GM19467 (cell line): ENCODE data around the gene FHL2.

Source experiments
- ATAC-seq: cut with Tn5 transposase; IDR thresholded peaks from one replicate; pipeline ENCODE4 v1.9.1; 2021; ENCODE audit warnings: mild to moderate bottlenecking, moderate library complexity; ENCODE audit not compliant: unreplicated experiment

Gene FHL2, protein sequence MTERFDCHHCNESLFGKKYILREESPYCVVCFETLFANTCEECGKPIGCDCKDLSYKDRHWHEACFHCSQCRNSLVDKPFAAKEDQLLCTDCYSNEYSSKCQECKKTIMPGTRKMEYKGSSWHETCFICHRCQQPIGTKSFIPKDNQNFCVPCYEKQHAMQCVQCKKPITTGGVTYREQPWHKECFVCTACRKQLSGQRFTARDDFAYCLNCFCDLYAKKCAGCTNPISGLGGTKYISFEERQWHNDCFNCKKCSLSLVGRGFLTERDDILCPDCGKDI

DNA sequence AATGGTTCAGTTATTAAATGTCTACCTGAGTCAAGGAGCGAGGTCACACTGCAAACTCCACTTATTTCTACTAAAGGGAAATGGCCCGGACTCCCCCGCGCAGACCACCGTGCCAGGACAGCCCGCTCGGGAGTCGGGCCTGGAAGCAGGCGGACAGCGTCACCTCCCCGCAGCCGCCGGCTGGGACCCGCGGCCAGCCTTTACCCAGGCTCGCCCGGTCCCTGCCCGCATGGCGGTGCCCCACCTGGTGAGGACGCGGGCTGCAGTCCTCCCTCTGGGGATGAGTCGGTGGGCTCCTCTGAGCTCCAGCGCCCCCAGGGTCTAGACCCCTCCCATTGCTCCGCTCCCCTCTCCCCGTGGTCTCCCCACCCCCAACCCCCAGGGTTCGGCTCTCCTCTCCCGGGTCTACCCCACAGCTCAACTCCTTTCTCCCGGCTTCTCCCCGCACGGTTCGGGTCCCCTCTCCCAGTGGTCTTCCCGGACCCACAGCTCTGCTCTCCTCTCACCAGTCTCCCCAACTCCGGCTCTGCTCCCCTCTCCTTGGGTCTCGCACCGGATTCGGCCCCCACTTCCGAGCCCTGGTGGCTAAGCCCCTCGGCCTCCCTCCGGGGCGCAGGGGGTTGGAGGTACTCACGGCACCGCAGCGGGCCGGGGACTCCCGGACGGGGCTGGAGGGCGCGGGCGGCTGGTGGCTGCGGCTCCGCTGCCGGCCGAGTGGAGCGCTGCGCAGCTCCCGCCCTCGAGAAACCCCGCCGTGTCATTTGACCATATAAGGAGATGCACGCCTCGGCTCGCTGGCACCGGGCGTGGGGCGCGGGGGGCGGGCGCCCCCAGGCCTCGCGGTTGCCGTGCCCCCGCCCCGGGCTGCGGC, at the start of gene FHL2:
Gene FHL2 (minus strand): TSS at position 716 of the 871 bp plus-strand sequence. CDS start 12,535 bp downstream, outside the sequence.
- peak; percentile 98 for ATAC-seq

- ATAC-seq: no peak
Measured at GRCh38 chr2:105447476-105447875, 48.6 kb upstream of the FHL2 start.

- ATAC-seq: no peak
Measured at GRCh38 chr2:105446501-105446900, 47.6 kb upstream of the FHL2 start.

- ATAC-seq: no peak
Measured at GRCh38 chr2:105445976-105446375, 47.1 kb upstream of the FHL2 start.

- ATAC-seq: no peak
Measured at GRCh38 chr2:105445498-105445897, 46.6 kb upstream of the FHL2 start.

GRCh38 chr2:105443617-105444598, 45.1 kb upstream of the FHL2 start:
- ATAC-seq: no peak

- no peak for ATAC-seq
Measured at GRCh38 chr2:105442721-105443120, 43.9 kb upstream of the FHL2 start.

- ATAC-seq: no peak
Measured at GRCh38 chr2:105442056-105442455, 43.2 kb upstream of the FHL2 start.

- no peak for ATAC-seq
Measured at GRCh38 chr2:105439141-105439540, 40.3 kb upstream of the FHL2 start.

DNA sequence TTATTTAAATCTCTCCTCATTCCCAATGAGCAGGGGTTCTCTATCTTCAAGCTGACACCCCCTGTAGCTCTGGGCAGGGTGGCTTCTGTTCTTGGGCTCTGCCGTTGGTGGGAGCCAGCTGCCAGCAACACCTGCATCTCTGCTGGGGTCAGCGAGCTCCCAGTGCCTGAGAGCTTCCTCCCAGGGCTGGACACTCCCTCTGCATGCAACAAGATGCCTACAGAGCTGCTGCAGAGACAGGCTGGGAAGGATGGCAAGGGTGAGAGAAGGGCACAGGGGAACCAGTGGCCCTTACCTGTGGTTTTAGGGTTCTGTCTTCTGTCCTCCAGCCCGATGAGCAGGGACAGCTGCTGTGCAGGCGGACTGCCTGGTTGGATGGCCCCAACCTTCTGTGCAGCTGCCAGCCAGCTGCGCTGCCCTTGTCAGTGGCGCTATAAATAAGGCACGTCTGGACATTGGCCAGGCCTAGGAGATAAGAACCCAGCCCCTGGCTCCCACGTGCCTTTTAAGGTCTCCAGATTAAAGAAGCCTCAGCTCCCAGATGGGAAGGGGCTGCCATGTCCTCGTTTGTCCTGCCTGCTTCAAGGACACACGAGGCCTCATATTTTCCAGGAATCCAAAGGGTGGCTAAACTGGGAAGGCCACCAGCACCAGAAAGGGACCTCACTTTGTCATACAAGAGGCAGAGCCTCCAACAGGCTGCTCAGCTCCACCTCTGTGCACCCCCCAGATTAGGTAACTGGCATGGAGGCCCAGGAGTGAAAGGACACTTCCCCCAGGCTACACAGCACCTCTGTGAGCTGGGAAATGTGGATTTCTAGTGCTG, 39.5 kb upstream of the FHL2 start:
- ATAC-seq: no peak

- ATAC-seq: no peak
Measured at GRCh38 chr2:105437708-105438103, 38.9 kb upstream of the FHL2 start.

- no peak for ATAC-seq
Measured at GRCh38 chr2:105432749-105433148, 33.9 kb upstream of the FHL2 start.

GRCh38 chr2:105432044-105432399, 33.2 kb upstream of the FHL2 start:
- no peak for ATAC-seq

DNA sequence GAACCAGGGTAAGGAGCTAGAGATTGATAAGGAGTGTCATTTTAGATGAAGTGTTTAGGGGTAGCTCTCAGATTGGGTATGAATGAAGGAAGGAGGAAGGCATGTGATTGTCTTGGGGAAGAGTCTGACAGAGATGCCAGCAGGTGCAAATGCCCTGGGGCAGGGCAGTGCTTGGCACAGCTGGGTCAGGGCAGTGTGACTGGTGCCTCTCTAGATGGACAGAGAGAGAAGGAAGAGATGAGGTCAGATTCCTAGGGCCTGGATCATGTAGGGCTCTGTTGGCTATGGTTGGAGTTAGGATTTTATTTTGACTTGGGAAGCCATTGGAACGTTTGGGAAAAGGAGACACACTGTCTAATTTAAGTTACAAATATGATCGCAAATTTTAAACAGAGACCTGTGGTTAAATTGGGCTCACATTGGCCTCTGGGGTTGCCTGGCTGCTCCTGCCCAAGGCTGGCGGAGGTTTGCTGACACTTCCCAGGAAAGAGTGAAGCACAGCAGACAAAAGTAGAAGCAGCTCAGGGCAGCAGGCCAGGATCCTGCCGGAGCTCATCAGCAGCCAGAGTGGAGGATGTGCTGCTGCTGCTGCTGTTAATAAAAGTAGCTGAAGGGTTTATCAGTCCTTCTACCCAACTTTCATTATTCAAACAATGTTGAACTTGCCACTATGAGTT, 32.7 kb upstream of the FHL2 start:
- no peak for ATAC-seq

- no peak for ATAC-seq
Measured at GRCh38 chr2:105428387-105429018, 29.7 kb upstream of the FHL2 start.

DNA sequence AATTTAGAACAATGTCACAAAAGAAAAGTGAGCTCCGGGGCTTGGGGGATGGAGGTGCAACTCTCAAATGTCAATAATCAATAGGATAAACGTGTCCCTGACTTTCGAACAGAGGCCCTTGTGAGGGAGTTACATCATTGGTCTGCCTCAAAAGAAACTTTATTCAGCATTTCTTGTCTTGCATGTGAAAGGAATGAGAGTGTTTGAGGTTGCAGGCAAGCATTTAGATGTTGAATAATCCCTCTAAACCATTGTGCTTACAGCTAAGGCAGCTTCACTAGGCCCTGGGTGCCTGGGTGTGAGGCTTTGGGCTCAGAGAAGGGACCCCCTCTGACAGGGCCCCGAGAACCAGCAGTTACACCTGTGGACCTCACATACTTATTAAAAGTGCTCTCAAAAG, 28.6 kb upstream of the FHL2 start:
- ATAC-seq: no peak

GRCh38 chr2:105426626-105427292, 27.9 kb upstream of the FHL2 start:
- ATAC-seq: no peak

DNA sequence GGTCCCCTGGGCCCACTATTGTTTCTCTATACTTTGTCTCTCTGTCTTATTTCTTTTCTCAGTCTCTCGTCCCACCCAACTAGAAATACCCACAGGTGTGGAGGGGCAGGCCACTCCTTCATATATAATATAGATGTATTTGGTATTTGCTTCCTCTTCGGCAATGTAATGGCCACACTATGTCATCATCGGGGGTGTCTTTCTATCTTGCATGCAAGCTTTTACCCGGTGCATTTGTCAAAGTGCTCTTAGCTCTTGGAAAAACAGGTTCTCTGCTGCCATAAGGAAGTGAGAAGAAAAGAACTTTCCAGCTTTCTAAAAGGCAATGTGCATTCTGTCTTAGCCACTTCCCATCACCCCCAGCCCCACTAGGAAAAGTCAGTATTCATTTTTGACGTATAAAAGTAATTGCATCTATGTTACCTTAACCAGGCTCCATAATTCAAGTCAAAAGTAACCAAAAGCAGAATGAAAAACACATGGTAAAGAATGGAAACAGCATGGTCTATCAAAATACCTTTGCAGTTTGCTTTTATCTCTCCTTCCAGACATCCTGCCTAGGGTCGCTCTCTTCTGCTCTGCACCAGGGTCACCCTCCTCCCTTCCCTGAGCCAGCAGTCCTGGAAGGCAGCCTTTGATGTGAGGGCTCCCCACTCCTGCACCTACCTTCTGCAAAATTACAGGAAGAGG, 27.2 kb upstream of the FHL2 start:
- ATAC-seq: no peak
